ENCODE data around the gene POLE.

The POLE gene

GRCh38 chr12:132731574-132731973, 44.4 kb upstream of the POLE start:
- H2AFZ ChIP-seq (ENCODE audit: low read length) = no peak overlapping the region
- no peaks in the 10 kb centered on the region for H4K20me1 ChIP-seq (ENCODE audit: insufficient read depth, low read length, poor library complexity, severe bottlenecking)
- no peak overlapping the region for H3K9ac ChIP-seq (ENCODE audit: low read depth, low read length, poor library complexity, severe bottlenecking)
- no peak overlapping the region for H3K4me2 ChIP-seq (ENCODE audit: low read depth, low read length, poor library complexity, severe bottlenecking)
- H3K36me3 ChIP-seq (ENCODE audit: insufficient read depth, low read length) = peaks cover 68% of the 10 kb centered on the region; the same call in 1 of the 2 replicates
- no peak overlapping the region for H3K4me3 ChIP-seq (ENCODE audit: low read length, poor library complexity, severe bottlenecking)
- H3K9me2 ChIP-seq (replicated peaks; ENCODE audit: low read depth, low read length) = no peaks in the 10 kb centered on the region
- no peaks in the 10 kb centered on the region for H3K9me3 ChIP-seq (ENCODE audit: insufficient read depth, low read depth, low read length)
- H3K27me3 ChIP-seq (ENCODE audit: insufficient read depth, low read length, poor library complexity, severe bottlenecking) = no peaks in the 10 kb centered on the region
- H3F3A ChIP-seq (ENCODE audit: low read depth) = peaks cover 10% of the 10 kb centered on the region; the same call in 1 of the 2 replicates
- H3K79me2 ChIP-seq (ENCODE audit: insufficient read depth, low read length) = no peaks in the 10 kb centered on the region
- no peaks in the 10 kb centered on the region for H3K4me1 ChIP-seq (ENCODE audit: insufficient read depth, low read length, poor library complexity, severe bottlenecking)
- no peak for TF ChIP-seq EZH2phosphoT487 (IDR thresholded peaks at IDR 0.05; ENCODE audit: borderline replicate concordance)

GRCh38 chr12:132730353-132730752, 43.2 kb upstream of the POLE start:
- no peak overlapping the region for H3K4me2 ChIP-seq (ENCODE audit: low read depth, low read length, poor library complexity, severe bottlenecking)
- no peaks in the 10 kb centered on the region for H4K20me1 ChIP-seq (ENCODE audit: insufficient read depth, low read length, poor library complexity, severe bottlenecking)
- peaks cover 67% of the 10 kb centered on the region; the same call in 1 of the 2 replicates for H3K36me3 ChIP-seq (ENCODE audit: insufficient read depth, low read length)
- H3K9me3 ChIP-seq (ENCODE audit: insufficient read depth, low read depth, low read length) = no peaks in the 10 kb centered on the region
- H3K9me2 ChIP-seq (replicated peaks; ENCODE audit: low read depth, low read length) = no peaks in the 10 kb centered on the region
- H3K79me2 ChIP-seq (ENCODE audit: insufficient read depth, low read length) = no peaks in the 10 kb centered on the region
- TF ChIP-seq EZH2phosphoT487 (IDR thresholded peaks at IDR 0.05; ENCODE audit: borderline replicate concordance) (no peak), CTCF (conservative IDR thresholded peaks at IDR 0.05; ENCODE audit: low read length) (no peak)
- no peaks in the 10 kb centered on the region for H3K4me1 ChIP-seq (ENCODE audit: insufficient read depth, low read length, poor library complexity, severe bottlenecking)
- no peaks in the 10 kb centered on the region for H3K27me3 ChIP-seq (ENCODE audit: insufficient read depth, low read length, poor library complexity, severe bottlenecking)
- H3K9ac ChIP-seq (ENCODE audit: low read depth, low read length, poor library complexity, severe bottlenecking) = no peak overlapping the region
- peaks cover 10% of the 10 kb centered on the region; the same call in 1 of the 2 replicates for H3F3A ChIP-seq (ENCODE audit: low read depth)
- no peak overlapping the region for H2AFZ ChIP-seq (ENCODE audit: low read length)
- H3K4me3 ChIP-seq (ENCODE audit: low read length, poor library complexity, severe bottlenecking) = no peak overlapping the region

- Histone ChIP-seq H3K9ac (ENCODE audit: low read depth, low read length, poor library complexity, severe bottlenecking) (no peak overlapping the region), H4K20me1 (ENCODE audit: insufficient read depth, low read length, poor library complexity, severe bottlenecking) (no peaks in the 10 kb centered on the region), H3K79me2 (ENCODE audit: insufficient read depth, low read length) (no peaks in the 10 kb centered on the region), H3K4me1 (ENCODE audit: insufficient read depth, low read length, poor library complexity, severe bottlenecking) (no peaks in the 10 kb centered on the region), H3F3A (ENCODE audit: low read depth) (peaks cover 10% of the 10 kb centered on the region; the same call in 1 of the 2 replicates), H3K4me2 (ENCODE audit: low read depth, low read length, poor library complexity, severe bottlenecking) (no peak overlapping the region), H3K4me3 (ENCODE audit: low read length, poor library complexity, severe bottlenecking) (no peak overlapping the region), H3K9me2 (replicated peaks; ENCODE audit: low read depth, low read length) (no peaks in the 10 kb centered on the region), H3K27me3 (ENCODE audit: insufficient read depth, low read length, poor library complexity, severe bottlenecking) (no peaks in the 10 kb centered on the region), H2AFZ (ENCODE audit: low read length) (no peak overlapping the region), H3K9me3 (ENCODE audit: insufficient read depth, low read depth, low read length) (no peaks in the 10 kb centered on the region), H3K36me3 (ENCODE audit: insufficient read depth, low read length) (peaks cover 66% of the 10 kb centered on the region; the same call in 1 of the 2 replicates)
- no peak for TF ChIP-seq CTCF (conservative IDR thresholded peaks at IDR 0.05; ENCODE audit: low read length)
- TF ChIP-seq EZH2phosphoT487 (IDR thresholded peaks at IDR 0.05; ENCODE audit: borderline replicate concordance) = no peak
These were observed 42.6 kb upstream of the POLE start for GRCh38 chr12:132729541-132730320.
